B cell (primary cell): Measurements from ENCODE around the gene EAPP. TPM values are rescaled to one million over a fixed set of nuclear protein-coding genes. Genes with fewer than 3 reads are reported as not detected.
"Not testable (repeated sequence)": the region's sequence is repeated elsewhere in the genome, so short reads cannot be mapped to it uniquely, and the experiment has no call there.

Source experiments
- ATAC-seq: fragments of 200-7000 bp; cut with Tn5 transposase; one replicate; pipeline ENCODE4 v1.10.0; 2021; ENCODE audit warnings: low read depth, mild to moderate bottlenecking, moderate number of reproducible peaks, moderate library complexity
- CTCF ChIA-PET: fragments of 350-600 bp; sonication (Branson Sonifier 250); formaldehyde crosslinking; loops from one replicate; lab custom pipeline; 2021; ENCODE audit warnings: antibody characterized with exemption, inconsistent platforms; lab: Charles Lee
- POLR2A ChIA-PET: fragments of 350-600 bp; sonication (Branson Sonifier 250); formaldehyde crosslinking; loops from one replicate; lab custom pipeline; 2021; ENCODE audit warnings: antibody characterized with exemption; lab: Charles Lee
- DNase-seq: peaks from one replicate; pipeline ENCODE4 v3.0.0; 2013
- H2AFZ ChIP-seq: 2 replicates; pipeline ENCODE4 v1.6.1; 2012; ENCODE audit warnings: mild to moderate bottlenecking, low read depth, low read length; ENCODE audit not compliant: insufficient read depth, poor library complexity, severe bottlenecking
- H3K27ac ChIP-seq, 2 donors: 1 replicate in 1 of 2; 2 replicates in 1 of 2; pipeline ENCODE4 v1.5.1; 2012 to 2013; ENCODE audit warnings: low read length in 2 of 2, mild to moderate bottlenecking in 2 of 2, moderate library complexity in 1 of 2
- H3K27me3 ChIP-seq, 4 experiments: fragments of 200-600 bp in 1 of 4; sonication (generic) in 1 of 4; replicated peaks in 1 of 4; 1 replicate in 2 of 4; 2 replicates in 2 of 4; pipeline versions ENCODE4 v1.6.1 to v1.7.0; 2013 to 2016; ENCODE audit warnings: low read length in 3 of 4, mild to moderate bottlenecking in 2 of 4, mixed read lengths in 1 of 4, moderate library complexity in 1 of 4; ENCODE audit not compliant: insufficient read depth in 4 of 4, control insufficient read depth in 3 of 4; ENCODE audit errors: control extremely low read depth in 1 of 4
- H3K36me3 ChIP-seq, 2 experiments: replicated peaks in 1 of 2; 1 replicate in 1 of 2; 2 replicates in 1 of 2; pipeline versions ENCODE4 v1.6.1 to v1.7.1; 2013; ENCODE audit warnings: low read length in 1 of 2; ENCODE audit not compliant: insufficient read depth in 2 of 2, control insufficient read depth in 1 of 2; ENCODE audit errors: control extremely low read depth in 1 of 2, extremely low read depth in 1 of 2
- H3K4me1 ChIP-seq, 2 donors: fragments of 200-600 bp in 1 of 2; sonication (generic) in 1 of 2; 1 replicate in 1 of 2; 2 replicates in 1 of 2; pipeline versions ENCODE4 v1.5.1 to v1.6.1; 2013 to 2017; ENCODE audit warnings: low read length in 2 of 2; ENCODE audit not compliant: control insufficient read depth in 2 of 2, insufficient read depth in 2 of 2
- H3K4me2 ChIP-seq: replicated peaks from 2 replicates; pipeline ENCODE3; 2012; ENCODE audit warnings: mild to moderate bottlenecking, low read depth, low read length; ENCODE audit not compliant: poor library complexity, severe bottlenecking
- H3K4me3 ChIP-seq, 5 experiments: fragments of 200-600 bp in 1 of 5; sonication (generic) in 1 of 5; 1 replicate in 3 of 5; 2 replicates in 2 of 5; pipeline versions ENCODE4 v1.5.1 to v1.7.0; 2011 to 2016; ENCODE audit warnings: low read length in 4 of 5, mild to moderate bottlenecking in 4 of 5, low read depth in 2 of 5, control low read depth in 1 of 5, moderate library complexity in 1 of 5; ENCODE audit not compliant: insufficient read depth in 1 of 5; ENCODE audit errors: control extremely low read depth in 1 of 5, extremely low read depth in 1 of 5
- H3K79me2 ChIP-seq: fragments of 200-600 bp; sonication (generic); one replicate; pipeline ENCODE4 v1.6.0; 2016; ENCODE audit warnings: low read length; ENCODE audit not compliant: control insufficient read depth, insufficient read depth
- H3K9ac ChIP-seq: fragments of 200-600 bp; sonication (generic); 2 replicates; pipeline ENCODE4 v1.6.1; 2017; ENCODE audit warnings: mild to moderate bottlenecking, low read length, moderate library complexity
- H3K9me3 ChIP-seq, 3 donors: one replicate each; pipeline versions ENCODE4 v1.6.1 to v1.7.1; 2013; ENCODE audit warnings: low read length in 2 of 3; ENCODE audit not compliant: control insufficient read depth in 2 of 3, insufficient read depth in 1 of 3; ENCODE audit errors: control extremely low read depth in 1 of 3
- H4K20me1 ChIP-seq: 2 replicates; pipeline ENCODE4 v1.6.0; 2012; ENCODE audit warnings: mild to moderate bottlenecking, low read length; ENCODE audit not compliant: insufficient read depth, control insufficient read depth, poor library complexity, severe bottlenecking
- H3K27ac Mint-ChIP-seq: one replicate; pipeline ENCODE4 v1.8.0; 2021; ENCODE audit warnings: mixed read lengths
- H3K27me3 Mint-ChIP-seq: one replicate; pipeline ENCODE4 v1.8.0; 2021; ENCODE audit warnings: mixed read lengths
- H3K4me1 Mint-ChIP-seq: one replicate; pipeline ENCODE4 v1.8.0; 2021; ENCODE audit warnings: mixed read lengths
- H3K4me3 Mint-ChIP-seq: one replicate; pipeline ENCODE4 v1.8.0; 2021; ENCODE audit warnings: mixed read lengths
- H3K9me3 Mint-ChIP-seq: one replicate; pipeline ENCODE4 v1.8.0; 2022; ENCODE audit warnings: mixed read lengths; ENCODE audit not compliant: insufficient read depth
- CTCF ChIP-seq: fragments of 200-600 bp; IDR thresholded peaks from one replicate; pipeline ENCODE4 v1.8.0; 2022; ENCODE audit warnings: antibody characterized with exemption, mild to moderate bottlenecking
- EZH2 ChIP-seq: IDR thresholded peaks from 2 replicates; pipeline ENCODE4 v1.6.1; 2012; ENCODE audit warnings: borderline replicate concordance, low read depth, mild to moderate bottlenecking, moderate library complexity, low read length; ENCODE audit not compliant: insufficient read depth, poor library complexity, severe bottlenecking
- WGBS: methylation state at CpG from one replicate; pipeline ENCODE4 v1.1.5; 2013; ENCODE audit warnings: missing lambda C conversion rate; ENCODE audit not compliant: insufficient coverage; 5-methylcytosine and 5-hydroxymethylcytosine counted together
- intact Hi-C: fragments of 100-400 bp; cut with micrococcal nuclease; formaldehyde crosslinking; loops from one replicate; pipeline ENCODE4 v1.10.0; 2022
- polyA plus RNA-seq: library from polyadenylated mRNA; depleted of rRNA; stranded (reverse); fragments of >200 nt; gene quantifications from 2 replicates; pipeline ENCODE4 v1.2.3, GENCODE V29; 2012
- total RNA-seq, 2 donors: library from RNA; stranded (reverse); fragments of 120-200 nt in 1 of 2; gene quantifications; 1 replicate in 1 of 2; 2 replicates in 1 of 2; pipeline versions ENCODE4 v1.2.3 to v1.2.4, GENCODE V29; 2013 to 2022

Gene EAPP
- total and polyA plus RNA-seq, 2 donors (not counting 1 experiment from before 2014, with no cell fraction given): 36.2 to 58.0 TPM

DNA sequence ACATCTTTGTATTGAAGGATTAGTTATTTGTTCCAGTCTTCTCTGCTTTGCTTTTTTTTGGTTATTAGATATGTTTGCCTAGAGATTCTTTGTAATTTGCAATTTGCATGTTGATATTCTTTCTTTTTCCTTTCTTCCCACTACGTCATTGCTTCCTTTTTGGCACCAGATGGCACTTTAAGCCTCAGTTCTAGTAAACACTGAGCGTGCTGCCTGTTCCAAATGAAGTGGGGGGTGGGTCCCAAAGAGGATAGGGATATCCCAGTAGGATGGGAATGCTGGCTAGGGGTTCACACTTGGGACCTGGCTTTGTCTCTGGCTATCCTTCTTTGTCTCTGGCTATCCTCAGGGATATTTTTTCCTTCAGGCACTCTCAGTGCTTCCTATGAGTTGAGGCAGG is 17.0 kb downstream of the EAPP start:
- Histone ChIP-seq H3K9me3 (no peaks in the 10 kb centered on the region), H3K4me2 (no peak overlapping the region), H3K4me3 (no peak overlapping the region), H3K4me1 (no peaks in the 10 kb centered on the region), H2AFZ (no peak overlapping the region), H3K27ac (no peak overlapping the region), H4K20me1 (no peaks in the 10 kb centered on the region), H3K27me3 (no peaks in the 10 kb centered on the region), H3K79me2 (peaks cover 3% of the 10 kb centered on the region), H3K36me3 (peaks cover 22 to 80% of the 10 kb centered on the region in 2 experiments), H3K9ac (no peak overlapping the region)
- WGBS: 100% methylated on average over 1 of the region's 2 CpGs
- no peaks in the 10 kb centered on the region for H3K27me3 Mint-ChIP-seq
- no peak overlapping the region for H3K4me3 Mint-ChIP-seq
- ATAC-seq (no peak), DNase-seq (no peak)
- no peak overlapping the region for H3K27ac Mint-ChIP-seq
- POLR2A ChIA-PET: interaction anchor here (0.6 kb wide), 1 partner anchor 602 kb away, joined by 3 read pairs; no protein-coding TSS in a partner anchor
- no peaks in the 10 kb centered on the region for H3K9me3 Mint-ChIP-seq
- CTCF ChIA-PET: interaction anchor here (0.7 kb wide), 1 partner anchor 1165 kb away, joined by 3 read pairs; no protein-coding TSS in a partner anchor
- intact Hi-C loops: no loop called here
- H3K4me1 Mint-ChIP-seq: no peaks in the 10 kb centered on the region
- TF ChIP-seq EZH2: no peak
- no peak for TF ChIP-seq CTCF

GRCh38 chr14:34521071-34521470 is 18.4 kb downstream of the EAPP start:
- H3K4me3 ChIP-seq, H3K79me2 ChIP-seq, H3K9me3 Mint-ChIP-seq, H3K4me2 ChIP-seq, H3K27ac ChIP-seq, H3K9me3 ChIP-seq, intact Hi-C loops, H3K4me1 ChIP-seq, H2AFZ ChIP-seq, H3K27ac Mint-ChIP-seq, H3K4me3 Mint-ChIP-seq, H3K27me3 Mint-ChIP-seq, ATAC-seq, H3K4me1 Mint-ChIP-seq, DNase-seq, H3K27me3 ChIP-seq, H3K9ac ChIP-seq, H4K20me1 ChIP-seq, POLR2A ChIA-PET: not testable (repeated sequence)
- WGBS: 96% methylated on average over 5 of the region's 6 CpGs
- CTCF ChIA-PET: interaction anchor here (0.7 kb wide), 1 partner anchor 95 kb away, joined by 3 read pairs; no protein-coding TSS in a partner anchor
- peaks cover 20 to 73% of the 10 kb centered on the region in 2 experiments for H3K36me3 ChIP-seq

DNA sequence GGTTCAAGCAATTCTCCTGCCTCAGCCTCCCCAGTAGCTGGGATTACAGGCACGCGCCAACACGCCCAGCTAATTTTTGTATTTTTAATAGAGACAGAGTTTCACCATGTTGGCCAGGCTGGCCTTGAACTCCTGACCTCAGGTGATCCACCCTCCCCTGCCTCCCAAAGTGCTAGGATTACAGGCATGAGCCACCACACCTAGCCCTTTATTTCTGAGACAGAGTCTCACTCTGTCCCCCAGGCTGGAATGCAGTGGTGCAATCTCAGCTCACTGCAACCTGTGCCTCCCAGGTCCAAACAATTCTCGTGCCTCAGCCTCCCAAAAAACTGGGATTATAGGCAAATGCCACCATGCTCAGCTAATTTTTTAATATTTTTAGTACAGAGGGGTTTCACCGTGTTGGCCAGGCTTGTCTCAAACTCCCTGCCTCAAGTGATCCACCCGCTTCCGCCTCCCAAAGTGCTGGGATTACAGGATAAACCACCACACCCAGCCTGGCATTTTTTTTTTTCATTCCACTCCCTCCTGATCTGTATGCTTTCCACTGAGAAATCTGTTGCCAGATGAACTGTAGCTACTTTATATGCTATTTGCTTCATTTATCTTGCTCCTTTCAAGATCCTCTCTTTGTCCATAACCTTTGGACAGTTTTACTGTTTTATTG is 19.1 kb downstream of the EAPP start:
- H3K27me3 Mint-ChIP-seq, ATAC-seq: not testable (repeated sequence)

More for the DNA sequence above, 19.1 kb downstream of the EAPP start:
- H2AFZ ChIP-seq, POLR2A ChIA-PET, H3K9ac ChIP-seq, H3K79me2 ChIP-seq, CTCF ChIA-PET, H3K27ac Mint-ChIP-seq, H4K20me1 ChIP-seq, intact Hi-C loops, H3K4me1 Mint-ChIP-seq, H3K27me3 ChIP-seq, DNase-seq, H3K9me3 ChIP-seq, H3K9me3 Mint-ChIP-seq, H3K4me3 Mint-ChIP-seq, H3K27ac ChIP-seq, H3K4me3 ChIP-seq, H3K4me1 ChIP-seq, H3K4me2 ChIP-seq: not testable (repeated sequence)
- peaks cover 20 to 78% of the 10 kb centered on the region in 2 experiments for H3K36me3 ChIP-seq
- 100% methylated on average over 3 of the region's 7 CpGs for WGBS
